CD1c-positive myeloid dendritic cell (primary cell): ENCODE results near the gene SCAPER.
"Not testable (repeated sequence)": the region's sequence is repeated elsewhere in the genome, so short reads cannot be mapped to it uniquely, and the experiment has no call there.

Source experiments
- DNase-seq: peaks from one replicate; pipeline ENCODE4 v3.0.0-alpha.2; 2016; ENCODE audit errors: extremely low spot score

Gene SCAPER

DNA sequence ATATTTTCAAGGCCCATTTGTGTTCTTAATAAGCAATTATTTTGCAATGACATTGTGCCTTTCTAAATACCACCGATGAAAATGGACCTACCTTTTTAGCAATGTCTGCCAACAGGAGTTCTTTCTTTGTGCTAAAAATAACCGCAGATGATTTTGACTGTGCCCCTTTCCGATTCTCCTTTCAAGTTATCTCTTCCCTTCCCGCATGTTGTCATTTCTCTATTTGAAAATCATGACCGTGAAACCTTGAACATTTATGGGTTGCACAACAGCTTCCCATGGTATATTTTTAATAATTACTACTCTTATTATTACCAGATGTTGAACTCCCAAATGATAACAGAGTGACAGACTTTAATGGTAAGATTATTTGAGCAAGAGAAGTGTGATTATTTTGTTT, 583.5 kb downstream of the SCAPER start:
- no peak for DNase-seq

DNA sequence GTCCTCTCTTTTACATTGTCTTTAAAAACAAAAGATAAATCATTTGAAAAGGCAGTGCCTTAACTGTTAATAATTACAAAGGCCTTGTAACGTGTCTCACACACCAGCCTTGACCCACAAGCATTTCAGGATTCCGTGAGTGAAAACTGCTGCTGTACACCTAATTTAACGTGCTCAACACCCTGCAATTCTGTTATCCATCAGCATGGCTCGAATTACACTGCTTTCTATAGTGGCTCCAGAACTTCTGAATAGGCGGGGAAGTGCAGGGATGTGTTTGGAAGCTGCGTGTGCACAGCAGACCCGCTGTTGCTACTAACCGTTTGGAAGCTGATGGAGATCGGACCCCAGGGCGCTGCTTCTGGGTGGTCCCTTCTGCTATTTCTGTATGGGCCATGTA, 584.0 kb downstream of the SCAPER start:
- no peak for DNase-seq

DNA sequence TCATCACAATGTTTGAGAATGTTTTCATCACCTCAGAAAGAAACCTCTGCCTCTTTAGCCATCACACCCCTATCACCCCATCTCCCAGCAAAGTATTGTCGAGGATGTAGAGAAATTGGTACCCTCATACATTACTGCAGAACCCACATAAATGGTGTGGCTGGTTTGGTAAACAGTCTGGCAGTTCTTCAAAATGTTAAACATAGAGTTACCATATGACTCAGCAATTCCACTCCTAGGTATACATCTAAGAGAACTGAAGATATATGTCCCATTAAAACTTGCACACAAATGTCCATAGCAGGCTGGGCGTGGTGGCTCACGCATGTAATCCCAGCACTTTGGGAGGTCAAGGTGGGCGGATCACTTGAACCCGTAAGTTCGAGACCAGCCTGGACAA, 585.1 kb downstream of the SCAPER start:
- no peak for DNase-seq

GRCh38 chr15:76313731-76314130, 591.4 kb downstream of the SCAPER start:
- no peak for DNase-seq

GRCh38 chr15:76313175-76313567, 592.0 kb downstream of the SCAPER start:
- not testable (repeated sequence) for DNase-seq

DNA sequence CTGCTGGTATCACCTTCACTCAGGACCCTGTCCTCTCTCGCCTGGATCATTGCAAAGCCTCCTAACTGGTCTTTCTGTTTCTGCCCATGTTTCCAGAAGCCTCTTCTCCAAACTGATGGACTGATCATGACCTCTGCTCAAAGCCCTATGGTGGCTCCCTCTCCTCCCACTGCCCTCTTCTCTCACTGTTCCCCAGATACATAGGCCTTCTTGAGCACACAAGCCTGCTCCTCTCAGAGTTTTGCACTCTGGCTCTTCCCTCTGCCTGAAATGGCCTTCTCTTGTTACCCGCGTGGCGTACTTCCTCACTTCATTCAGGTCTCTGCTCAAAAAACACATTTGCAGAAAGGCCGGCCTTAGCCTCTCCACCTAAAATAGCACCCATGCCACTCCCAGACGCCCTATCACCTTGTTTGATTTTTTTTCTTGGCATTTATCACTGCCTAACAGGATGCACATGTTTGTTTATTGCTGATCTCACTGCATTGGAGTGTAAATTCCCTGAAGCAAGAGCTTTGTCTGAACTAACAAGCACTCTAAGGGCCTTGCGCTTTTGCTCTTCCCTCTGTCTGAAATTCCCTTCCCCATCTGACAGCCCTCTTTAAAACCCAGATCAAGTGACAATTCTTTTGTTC, 592.5 kb downstream of the SCAPER start:
- no peak for DNase-seq

DNA sequence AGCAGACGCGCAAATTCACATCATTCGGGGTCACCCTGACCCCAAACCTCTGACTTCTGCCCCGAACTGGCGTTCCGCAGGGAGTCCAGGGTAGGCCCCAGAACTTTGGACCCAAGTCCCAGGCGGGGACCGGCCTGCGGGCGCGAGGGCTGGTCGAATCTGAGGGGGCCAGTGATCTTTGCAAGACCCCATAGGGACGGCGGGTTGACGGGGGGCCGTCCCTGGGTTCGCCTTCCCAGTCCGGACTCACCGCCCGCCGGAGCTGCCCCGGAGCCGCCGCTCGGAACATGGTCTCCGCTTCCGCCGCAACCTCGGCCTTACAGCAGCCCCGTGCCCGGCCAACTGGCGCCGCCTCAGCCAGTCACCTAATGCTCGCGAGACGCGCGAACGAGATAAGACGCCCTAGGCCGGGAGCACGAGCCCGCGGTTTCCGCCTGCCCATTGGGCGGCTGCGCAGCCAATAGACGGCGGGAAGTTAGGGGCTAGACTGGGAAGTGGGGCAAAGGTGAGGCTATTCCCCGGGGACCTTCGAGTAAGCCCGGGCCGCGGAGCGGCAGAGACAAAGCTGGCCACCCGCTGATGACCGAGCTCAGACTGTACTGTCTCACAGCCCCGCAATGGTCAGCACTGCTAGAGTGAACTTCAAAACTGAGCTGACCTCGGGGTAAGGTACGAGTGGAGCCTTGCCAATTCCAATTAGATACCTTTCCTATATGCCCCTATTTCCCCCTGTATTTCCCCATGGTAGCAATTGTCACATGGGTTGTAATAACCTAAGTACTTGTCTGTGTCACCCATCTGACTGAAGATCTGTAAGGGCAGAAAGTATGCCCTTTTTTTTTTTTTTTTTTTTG, 593.8 kb downstream of the SCAPER start, which contains the start of gene ETFA:
TSS of gene ETFA (minus strand) at position 370 of the 854 bp plus-strand sequence. CDS start at position 289, 81 bp downstream.
- peak; percentile 96 for DNase-seq

GRCh38 chr15:76310475-76311099, 594.6 kb downstream of the SCAPER start:
- peak; percentile 59 for DNase-seq

GRCh38 chr15:76309601-76310330, 595.4 kb downstream of the SCAPER start:
- DNase-seq: no peak

DNA sequence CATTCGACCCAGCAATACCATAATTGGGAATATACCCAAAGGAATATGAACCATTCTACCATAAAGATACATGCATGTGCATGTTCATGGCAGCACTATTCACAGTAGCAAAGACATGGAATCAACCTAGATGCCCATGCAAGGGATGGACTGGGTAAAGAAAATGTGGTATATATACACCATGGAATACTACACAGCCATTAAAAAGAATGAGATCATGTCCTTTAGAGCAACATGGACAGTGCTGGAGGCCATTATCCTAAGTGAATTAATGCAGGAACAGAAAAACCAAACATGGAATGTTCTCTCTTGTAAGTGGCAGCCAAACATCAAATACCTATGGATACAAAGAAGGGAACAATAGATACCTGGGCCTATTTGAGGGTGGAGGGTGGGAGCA, 601.2 kb downstream of the SCAPER start:
- no peak for DNase-seq

DNA sequence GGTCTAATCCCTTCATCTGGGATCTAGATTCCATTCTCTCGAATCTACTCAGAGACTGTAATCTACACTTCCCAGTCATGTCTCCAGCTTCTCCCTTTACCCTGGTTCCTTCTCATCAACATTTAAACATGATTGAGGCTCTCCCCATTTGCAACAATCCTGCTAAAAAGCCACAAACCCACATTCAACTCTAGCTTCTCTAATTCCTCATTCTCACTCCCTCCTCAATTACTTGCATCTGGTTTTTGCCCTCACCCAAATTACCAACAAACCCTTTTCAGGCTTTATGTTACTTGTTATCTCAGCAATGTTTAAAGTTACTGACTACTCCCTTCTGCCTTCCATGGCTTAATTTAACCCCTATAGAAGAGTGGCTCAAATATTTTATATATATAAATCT, 605.4 kb downstream of the SCAPER start:
- peak; percentile 4 for DNase-seq

DNA sequence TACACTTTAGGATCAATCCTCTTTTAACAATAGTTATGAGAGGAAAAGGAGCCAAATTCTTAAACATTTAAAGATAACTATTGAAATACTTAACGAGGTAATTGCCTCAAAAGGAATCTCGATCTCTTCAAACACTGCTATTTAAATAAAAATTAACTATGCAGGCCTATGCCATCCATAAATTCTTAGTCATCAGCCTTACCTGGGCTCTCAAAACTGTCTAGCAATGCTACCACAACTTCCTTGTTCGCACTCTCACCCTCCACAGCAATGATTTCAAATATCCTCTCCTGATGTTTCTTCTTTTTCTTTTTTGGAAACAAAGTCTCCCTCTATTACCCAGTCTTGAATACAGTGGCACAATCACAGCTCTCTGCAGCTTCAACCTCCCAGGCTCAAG, 606.2 kb downstream of the SCAPER start:
- no peak for DNase-seq

DNA sequence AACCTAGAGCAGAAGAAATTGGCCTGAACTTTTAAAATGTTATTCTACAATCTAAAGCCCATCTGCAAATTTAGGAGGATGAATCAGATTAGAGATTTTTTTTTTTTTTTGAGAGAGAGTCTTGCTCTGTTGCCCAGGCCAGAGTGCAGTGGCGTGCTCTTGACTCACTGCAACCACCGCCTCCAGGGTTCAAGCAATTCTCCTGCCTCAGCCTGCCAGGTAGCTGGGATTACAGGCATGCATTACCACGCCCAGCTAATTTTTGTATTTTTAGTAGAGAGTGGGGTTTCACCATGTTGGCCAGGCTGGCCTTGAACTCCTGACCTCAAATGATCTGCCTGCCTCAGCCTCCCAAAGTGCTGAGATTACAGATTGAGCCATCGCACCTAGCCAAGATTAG, 607.2 kb downstream of the SCAPER start:
- not testable (repeated sequence) for DNase-seq
